Measurements from ENCODE around the gene TVP23C.
"Not testable (repeated sequence)": the region's sequence is repeated elsewhere in the genome, so short reads cannot be mapped to it uniquely, and the experiment has no call there.

TVP23C gene

GRCh38 chr17:15563375-15563857, at the start of gene TVP23C:
TSS of gene TVP23C (minus strand) at chr17:15563483. CDS start at chr17:15563448, 35 bp downstream.
- DNase-seq: peak; percentile 80 to 83

GRCh38 chr17:15592960-15593359, 29.7 kb upstream of the TVP23C start:
- DNase-seq: not testable (repeated sequence)

DNA sequence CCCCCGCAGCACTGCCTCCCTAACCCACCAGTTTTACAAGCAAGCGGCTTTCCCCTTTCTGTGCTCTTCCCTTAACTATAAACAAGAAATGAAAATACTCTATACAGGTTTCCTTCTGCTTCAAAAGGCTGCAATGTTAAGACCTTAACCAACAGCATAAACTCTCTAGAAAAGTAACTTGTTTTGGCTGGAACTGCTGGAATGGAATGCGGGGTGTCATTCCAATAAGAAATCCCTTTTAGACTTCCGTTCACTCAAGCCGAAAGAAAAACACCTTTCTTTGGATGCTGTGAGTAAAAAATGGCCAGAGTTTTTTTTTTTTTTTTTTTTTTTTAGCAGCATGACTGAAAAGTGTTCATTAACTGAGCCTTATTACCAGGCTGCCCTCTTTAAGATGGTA, 28.7 kb upstream of the TVP23C start:
- not testable (repeated sequence) for DNase-seq

DNA sequence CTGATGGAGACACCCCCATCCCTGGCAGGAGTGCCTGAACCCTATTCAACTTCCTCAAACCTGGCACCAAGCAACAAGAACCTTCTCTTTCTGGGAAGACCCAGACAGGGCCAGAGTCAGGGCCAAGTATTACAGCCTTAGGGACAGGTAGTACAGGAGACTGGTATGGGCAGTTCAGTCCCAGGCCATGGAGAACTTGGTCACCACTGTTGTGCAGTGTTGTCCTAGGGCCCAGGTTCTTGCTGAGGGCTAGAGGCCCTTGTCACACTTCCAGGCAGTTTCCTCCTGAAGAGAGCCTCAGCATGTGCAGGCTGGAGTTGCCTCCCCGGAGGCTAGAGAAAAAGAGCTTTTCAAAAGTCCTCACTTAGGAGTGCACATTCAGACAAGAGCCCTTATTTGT, 27.6 kb upstream of the TVP23C start:
- not testable (repeated sequence) for DNase-seq

- peak in 1 of 2 donors; percentile 35 for DNase-seq
These were observed 26.6 kb upstream of the TVP23C start for GRCh38 chr17:15589544-15590536.

DNA sequence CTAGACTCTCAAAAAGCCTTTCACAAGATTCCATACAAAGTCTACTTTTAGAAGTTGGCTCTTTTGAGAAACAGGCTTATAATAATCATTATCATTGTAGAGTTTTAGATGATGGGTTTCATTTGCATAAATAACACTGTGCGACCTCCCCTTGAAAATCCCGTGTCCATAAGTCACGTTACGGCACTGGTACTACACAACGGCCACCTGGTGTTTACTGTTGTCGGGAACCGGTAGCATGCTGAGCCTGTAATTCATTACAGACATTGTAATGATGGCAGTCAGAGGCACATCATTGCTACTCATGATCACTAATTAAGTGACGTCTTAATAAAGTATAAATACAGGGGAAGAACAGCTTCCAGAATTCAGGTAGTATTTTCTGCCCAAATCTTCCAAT, 24.7 kb upstream of the TVP23C start:
- DNase-seq: not testable (repeated sequence)

DNA sequence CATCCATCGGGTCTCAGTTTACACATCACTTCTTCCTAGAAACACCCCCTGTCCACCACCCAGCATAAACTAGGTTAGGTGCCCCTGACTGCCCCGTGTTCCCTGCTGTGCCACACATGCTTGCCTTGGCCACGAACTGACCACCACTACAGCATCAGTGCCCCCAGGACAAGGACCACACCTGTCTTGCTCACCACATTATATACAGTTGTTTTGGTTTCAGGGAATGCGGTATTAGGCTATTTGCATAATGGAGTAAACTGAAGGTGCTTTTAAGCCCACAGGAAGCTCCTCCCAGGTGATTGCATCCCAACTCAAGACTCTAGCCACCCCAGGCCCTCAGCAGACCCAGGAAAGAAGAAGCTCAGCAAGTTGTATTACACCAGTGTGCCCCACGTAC, 20.0 kb upstream of the TVP23C start:
- DNase-seq: not testable (repeated sequence)

DNA sequence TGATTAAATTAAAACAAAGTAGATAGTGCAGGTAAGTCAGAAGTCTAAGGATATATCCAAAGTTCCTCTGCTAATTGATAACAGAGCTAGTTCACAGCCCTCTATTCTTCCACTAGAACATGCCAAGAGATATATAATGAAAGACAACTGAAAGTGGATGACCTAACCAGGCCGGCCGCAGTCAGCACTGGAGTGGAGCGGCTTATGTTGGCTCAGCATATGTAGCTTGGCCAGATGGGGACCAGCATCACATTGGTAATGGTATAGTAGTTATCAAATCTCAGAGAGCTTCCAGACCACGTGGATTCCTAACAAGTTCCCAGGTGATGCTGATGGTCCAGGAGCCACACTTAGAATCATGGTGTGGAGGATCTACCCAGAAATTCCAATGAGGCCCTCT, 18.2 kb upstream of the TVP23C start:
- not testable (repeated sequence) for DNase-seq

- not testable (repeated sequence) for DNase-seq
These were observed 13.6 kb upstream of the TVP23C start for GRCh38 chr17:15576848-15577247.

GRCh38 chr17:15574660-15575059, 11.4 kb upstream of the TVP23C start:
- DNase-seq: not testable (repeated sequence)

DNA sequence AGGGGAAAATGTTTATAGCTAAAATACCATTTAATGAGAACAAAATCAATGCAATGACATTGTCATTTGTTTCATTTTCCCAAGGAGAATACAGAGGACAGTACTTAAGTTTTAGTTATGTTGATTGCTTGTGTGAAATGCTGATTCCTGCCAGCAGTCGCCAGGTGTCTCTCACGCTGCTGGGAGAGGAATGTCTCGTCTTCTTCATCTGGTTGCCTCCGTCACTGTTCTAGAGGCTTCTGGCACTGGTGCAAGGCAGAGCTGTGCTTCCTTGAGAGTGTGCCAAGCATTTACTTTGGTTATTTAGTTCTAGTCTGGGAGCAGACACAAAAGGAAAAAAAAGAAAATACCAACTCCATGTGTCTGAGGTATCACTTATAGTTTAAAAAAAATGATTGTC, 10.6 kb upstream of the TVP23C start:
- DNase-seq: not testable (repeated sequence)

DNA sequence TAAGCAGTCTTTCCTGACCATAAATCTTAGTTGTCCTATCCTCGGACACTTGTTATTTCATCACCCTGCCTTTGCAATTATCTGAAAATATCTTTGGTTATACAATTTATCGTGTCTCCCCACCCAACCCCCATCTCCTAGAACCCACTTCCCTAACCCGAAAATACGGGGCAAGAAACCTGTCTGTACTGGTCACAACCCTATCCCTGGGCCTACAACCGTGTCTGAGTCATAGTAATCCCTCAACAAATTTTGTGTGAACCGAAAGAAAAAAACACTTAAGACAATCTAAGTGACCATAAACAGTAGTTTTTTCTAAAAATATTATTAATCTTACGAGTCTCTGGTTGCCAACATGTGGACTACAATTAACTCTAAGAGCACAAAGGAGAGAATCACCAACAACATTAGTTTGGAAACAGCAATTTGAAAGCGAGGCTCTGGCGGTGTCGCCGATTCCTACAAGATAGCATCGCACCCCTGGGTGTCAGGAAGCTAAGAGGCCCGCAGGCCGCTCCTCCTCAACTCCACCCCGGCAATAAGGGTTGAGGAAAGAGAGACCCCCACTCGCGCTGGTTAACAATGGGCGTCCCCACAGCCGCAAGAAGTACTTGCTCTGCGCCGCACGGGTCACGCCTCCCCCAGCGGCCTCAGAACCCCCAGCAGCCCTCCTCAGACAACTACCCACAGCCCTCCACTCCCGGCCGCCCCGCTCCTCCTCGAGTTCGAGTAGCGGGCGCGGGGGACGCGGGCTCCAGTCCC, 489 bp downstream of the TVP23C start:
- DNase-seq: peak in 1 of 2 donors; percentile 2

DNA sequence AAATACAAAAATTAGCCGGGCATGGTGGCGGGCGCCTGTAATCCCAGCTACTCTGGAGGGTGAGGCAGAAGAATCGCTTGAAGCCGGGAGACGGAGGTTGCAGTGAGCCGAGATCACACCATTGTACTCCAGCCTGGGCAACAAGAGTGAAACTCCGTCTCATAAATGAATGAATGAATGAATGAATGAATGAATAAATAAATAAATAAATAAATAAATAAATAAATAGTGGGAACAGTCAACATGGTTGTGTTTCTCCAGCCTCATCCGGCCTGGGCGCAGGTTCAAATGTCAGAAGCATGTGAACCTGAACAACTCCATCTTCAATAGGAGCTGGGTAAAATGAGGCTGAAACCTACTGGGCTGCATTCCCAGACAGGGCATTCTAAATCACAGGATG, 1.8 kb downstream of the TVP23C start:
- not testable (repeated sequence) for DNase-seq

DNA sequence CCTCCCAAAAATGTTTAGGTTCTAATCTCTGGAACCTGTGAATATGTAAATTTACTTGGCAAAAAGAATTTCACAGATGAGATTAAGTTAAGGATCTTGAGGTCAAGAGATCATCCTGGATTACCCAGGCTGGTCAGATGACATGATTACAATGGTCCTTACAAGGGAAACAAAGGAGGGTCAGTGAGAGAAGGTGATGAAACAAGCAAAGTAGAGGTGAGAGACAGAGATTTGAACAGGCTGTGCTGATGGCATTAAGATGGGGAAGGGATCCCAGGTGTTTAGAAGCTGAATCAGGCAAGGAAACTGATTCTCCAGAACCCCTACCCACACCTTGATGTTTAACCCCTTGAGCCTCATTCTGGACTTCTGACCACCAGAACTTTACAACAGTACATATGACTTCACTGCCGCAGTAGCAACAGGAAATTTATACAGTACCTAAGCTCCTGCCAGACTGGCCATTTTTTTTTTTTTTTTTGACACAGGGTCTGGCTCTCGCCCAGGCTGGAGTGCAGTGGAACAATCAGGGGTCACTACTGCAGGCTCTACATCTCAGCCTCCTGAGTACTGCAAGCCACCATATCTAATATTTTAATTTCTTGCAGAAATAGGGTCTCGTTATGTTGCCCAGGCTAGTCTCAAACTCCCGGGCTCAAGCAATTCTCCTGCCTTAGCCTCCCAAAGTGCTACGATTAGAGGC, 4.7 kb downstream of the TVP23C start:
- DNase-seq: not testable (repeated sequence)

DNA sequence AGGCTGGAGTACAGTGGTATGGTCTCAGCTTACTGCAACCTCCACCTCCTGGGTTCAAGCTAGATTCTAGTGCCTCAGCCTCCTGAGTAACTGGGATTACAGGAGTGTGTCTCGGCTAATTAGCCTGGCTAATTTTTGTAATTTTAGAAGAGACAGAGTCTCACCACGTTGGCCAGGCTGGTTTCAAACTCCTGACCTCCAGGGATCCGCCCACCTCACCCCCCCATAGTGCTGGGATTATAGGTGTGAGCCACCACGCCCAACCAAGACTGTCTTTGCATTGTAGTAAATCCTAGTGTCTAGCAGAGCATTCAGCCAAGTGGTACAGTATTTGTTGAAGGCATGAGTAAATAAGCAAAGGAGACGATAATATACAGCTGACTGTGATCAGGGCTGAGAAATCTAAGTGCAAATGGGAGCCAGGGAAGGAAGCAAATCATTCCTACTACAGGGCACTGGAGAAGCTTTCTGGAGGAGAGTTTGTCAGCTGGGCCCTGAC, 5.9 kb downstream of the TVP23C start:
- DNase-seq: not testable (repeated sequence)

- DNase-seq: peak in 1 of 2 donors; percentile 9
These were observed 10.4 kb downstream of the TVP23C start for GRCh38 chr17:15552932-15553331.

DNA sequence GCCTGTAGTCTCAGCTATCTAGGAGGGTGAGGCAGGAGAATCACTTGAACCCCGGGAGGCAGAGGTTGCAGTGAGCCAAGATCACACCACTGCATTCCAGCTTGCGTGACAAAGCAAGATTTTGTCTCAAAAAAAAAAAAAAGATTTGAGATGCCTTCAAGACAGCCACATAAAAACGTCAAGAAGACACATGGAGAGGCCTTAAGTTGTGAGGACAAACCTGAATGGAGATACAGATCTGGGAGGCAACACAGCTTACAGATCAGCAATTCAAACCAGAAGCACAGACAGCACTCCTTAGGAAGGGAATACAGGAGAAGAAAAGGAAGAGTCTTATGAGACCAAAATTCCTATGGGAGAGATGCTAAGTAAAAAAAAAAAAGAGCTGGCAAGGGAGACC, 13.7 kb downstream of the TVP23C start:
- not testable (repeated sequence) for DNase-seq

DNA sequence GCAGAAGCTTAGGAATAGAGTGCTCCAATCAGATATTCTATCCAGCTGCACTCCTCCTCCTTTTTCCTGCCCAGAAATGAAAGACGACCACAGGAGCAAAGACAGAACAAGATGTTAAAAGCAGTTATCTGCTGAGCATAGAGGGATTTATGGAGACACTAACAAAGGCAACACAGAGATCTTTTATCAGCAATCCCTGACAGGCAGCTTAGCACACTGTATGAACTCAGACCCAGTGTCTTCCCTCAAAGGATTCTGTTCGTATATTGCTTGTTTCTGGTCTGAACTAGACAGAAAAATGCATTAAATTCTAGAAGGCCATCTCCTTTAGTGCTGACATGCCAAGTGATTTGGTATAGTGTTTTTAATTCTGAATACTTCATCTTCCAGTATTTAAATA, 16.7 kb downstream of the TVP23C start:
- DNase-seq: not testable (repeated sequence)

DNA sequence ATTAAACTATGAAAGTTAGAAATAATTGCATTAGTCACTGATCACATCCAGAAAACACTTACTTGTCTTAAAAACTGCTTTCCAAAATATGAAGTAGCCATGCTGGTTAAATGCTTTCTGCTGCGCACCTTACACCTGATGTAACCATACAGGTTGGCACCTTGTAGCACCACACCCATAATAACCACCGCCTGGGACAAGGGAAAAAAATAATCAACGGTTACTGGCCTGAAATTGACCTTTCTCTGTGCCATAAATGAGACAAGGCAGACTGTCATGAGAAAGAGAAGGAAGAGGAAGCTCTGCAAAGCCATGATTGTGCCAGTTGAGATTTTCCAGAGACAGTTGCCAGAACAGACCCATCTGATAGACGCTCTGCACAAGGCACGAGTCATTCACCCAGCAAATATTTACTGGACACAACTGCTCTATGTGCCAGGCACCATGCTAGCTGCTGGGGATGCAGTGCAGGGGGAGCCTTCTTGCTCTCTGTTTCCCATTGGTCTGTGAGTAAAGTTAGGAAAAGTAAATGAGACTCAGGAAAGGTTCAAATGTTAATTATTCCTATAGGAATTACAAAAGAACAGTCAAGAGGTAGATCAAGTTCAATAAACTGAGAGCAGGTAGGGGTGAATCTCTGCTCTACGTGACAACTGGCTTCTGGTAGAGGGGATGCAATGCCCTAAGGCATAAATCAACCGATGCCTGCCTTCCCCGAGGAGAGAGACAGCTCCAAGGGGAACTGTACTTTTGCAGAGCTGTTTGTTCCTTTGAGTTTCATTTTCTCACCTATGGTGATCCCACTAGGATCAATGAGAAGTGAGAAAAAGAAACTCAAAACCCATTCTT, 22.7 kb downstream of the TVP23C start:
- DNase-seq: not testable (repeated sequence)

- not testable (repeated sequence) for DNase-seq
These were observed 30.2 kb downstream of the TVP23C start for GRCh38 chr17:15533122-15533521.

All from CD4-positive, alpha-beta T cell treated with Interleukin-4 for 1 hour (primary cell).